HUDEP-2 (cell line): ENCODE data around the gene KIF23.

ENCODE experiments used
- DNase-seq, 76 experiments: peaks; one replicate each; lab custom pipeline; 2025; ENCODE audit not compliant: unreplicated experiment in 76 of 76; lab: John Stamatoyannopoulos, UW

KIF23 gene

DNA sequence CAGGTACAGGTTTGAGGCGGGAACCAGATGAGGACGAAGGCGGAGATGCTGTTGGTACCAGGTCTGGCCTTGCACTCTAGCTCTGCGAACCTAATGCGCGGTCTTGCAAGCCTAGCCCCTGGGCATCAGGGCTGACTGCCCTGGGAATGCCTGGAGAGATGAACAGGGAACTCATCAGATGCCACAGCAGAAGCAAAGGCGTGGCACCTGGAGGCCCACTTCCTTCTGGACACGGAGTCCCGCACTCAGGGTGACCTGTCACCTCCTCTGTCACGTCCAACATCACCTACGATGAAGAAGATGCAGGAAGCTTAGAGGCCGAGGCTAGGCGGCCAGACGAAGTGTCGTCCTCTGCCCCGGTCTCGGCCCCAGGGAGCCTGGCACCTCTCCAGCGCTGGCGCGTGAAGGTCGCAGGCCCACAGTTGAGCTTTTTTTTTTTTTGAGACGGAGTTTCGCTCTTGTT lies 47.9 kb downstream of the KIF23 start:
- DNase-seq = no peak

DNA sequence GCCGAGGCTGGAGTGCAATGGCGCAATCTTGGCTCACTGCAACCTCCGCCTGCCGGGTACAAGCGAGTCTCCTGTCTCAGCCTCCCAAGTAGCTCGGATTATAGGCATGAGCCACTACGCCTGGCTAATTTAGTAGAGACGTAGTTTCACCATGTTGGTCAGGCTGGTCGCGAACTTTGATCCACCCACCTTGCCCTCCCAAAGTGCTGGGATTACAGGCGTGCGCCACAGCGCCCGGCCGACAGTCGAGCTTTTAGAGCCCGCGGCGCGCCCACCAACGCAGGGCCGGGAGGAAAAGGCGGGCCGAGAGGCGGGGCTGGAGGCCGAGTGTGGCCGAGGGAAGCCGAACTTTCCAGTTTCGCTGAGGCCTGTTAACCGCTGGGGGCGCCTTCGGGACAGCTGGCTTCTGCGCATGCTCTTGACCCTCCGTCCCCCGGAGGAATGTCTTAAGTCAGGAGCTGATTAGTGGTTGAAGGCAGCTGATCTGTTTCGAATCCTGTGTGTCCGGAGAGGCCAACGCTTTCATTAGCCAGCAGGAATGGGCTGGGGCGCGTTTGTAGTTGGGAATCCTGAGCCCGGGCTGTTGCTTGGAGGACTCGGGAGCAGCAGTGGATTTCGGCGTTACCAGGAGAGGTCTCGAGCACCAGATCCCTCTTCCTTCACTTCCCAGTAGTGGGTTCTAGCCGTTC lies 48.5 kb downstream of the KIF23 start:
- peak in 75 of 76 experiments; percentile 24 to 96 (median 90) for DNase-seq

- no peak for DNase-seq
Observed at GRCh38 chr15:69463182-69463756, 49.1 kb downstream of the KIF23 start.

GRCh38 chr15:69465253-69465652 lies 51.1 kb downstream of the KIF23 start:
- no peak for DNase-seq

- no peak for DNase-seq
Observed at GRCh38 chr15:69466733-69467132, 52.6 kb downstream of the KIF23 start.

DNA sequence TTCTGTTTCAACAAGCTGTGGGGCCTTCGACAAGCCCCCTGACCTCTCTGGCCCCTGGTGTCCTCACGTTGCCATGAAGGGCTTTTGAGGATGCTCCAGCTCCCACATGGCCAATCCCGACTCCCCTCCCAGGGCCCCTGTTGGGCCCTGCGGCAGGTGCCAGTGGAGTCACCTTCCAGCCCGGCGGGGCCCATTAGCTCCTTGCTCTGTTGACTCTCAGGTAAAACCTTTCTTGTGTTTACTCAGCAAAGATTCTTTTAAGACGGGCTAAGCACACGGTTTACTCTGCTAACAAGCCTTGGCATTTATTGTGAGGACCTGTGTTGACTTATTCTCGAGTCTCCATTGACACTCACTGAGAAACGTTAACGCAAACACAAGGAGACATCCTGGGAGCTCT lies 53.5 kb downstream of the KIF23 start:
- no peak for DNase-seq

- peak in 2 of 76 experiments; percentile 2 to 13 for DNase-seq
Observed at GRCh38 chr15:69468241-69469121, 54.3 kb downstream of the KIF23 start.

DNA sequence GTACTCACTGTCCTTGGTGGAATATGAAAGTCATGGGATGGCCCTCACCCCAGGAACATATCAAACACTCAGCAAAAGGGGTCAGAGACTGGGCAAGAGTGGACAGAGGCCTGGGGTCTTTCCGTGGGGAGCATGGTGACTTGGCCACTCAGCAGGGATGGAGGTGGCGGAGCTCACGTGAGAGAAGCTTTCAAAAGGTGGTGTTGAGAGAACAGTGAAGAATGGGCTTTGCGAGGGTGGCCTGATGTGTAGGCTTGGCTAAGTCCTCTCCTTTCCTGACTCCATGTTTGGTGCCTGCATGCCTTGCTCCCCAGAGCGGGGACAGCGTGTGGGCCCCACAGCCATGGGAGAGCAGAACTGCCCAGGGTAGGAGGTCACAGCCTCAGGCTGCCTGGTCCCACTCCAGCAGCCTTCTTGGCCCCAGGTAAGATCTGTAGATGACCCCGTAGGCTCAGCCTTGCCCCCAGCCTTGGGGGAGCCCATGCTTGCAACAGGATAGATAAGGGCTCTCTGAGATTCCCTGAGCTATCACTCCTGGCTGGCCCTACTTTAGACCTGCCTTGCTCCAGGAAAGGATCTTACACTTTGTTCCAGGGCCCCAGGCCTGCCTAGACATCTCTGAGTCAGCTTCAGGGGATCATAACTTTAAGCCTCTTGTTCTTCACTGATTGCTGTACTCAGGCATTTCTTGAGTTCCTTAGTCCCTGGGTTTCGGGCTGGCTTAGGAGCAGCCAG lies 55.5 kb downstream of the KIF23 start:
- peak in 1 of 76 experiments; percentile 5 for DNase-seq

- no peak for DNase-seq
Observed at GRCh38 chr15:69472046-69472445, 57.9 kb downstream of the KIF23 start.

GRCh38 chr15:69472562-69472961 lies 58.4 kb downstream of the KIF23 start:
- no peak for DNase-seq

- no peak for DNase-seq
Observed at GRCh38 chr15:69474291-69474690, 60.1 kb downstream of the KIF23 start.

DNA sequence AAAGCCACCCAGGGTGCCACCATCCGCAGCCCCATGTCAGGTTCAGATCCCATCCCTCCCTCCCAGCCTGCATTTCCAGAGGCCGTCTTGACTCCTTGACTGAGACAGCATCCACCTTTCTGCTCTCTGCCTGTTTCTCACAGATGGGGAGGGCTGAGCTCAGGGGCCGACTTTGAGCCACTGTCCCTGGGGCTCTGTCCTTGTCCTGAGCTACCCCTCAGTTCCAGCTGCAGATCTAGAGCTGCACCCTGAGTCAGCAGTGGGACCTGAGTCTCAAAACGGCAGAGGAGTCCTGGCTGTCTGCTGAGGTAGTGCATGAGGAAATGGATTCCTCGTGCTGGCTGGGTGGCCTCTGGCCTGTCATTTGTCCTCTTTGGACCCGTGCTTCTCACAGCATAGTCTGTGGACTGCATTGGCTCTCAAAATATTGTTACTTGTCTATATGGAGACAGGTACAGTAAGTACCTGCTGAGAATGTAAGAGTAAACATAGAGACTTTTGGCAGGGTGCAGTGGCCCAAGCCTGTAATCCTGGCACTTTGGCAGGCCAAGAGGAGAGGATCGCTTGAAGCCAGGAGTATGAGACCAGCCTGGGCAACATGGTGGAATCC lies 60.8 kb downstream of the KIF23 start:
- DNase-seq = no peak

- peak in 52 of 76 experiments; percentile 4 to 73 (median 44) for DNase-seq
Observed at GRCh38 chr15:69475769-69476358, 61.7 kb downstream of the KIF23 start.

- DNase-seq = no peak
Observed at GRCh38 chr15:69476704-69477473, 62.7 kb downstream of the KIF23 start.

DNA sequence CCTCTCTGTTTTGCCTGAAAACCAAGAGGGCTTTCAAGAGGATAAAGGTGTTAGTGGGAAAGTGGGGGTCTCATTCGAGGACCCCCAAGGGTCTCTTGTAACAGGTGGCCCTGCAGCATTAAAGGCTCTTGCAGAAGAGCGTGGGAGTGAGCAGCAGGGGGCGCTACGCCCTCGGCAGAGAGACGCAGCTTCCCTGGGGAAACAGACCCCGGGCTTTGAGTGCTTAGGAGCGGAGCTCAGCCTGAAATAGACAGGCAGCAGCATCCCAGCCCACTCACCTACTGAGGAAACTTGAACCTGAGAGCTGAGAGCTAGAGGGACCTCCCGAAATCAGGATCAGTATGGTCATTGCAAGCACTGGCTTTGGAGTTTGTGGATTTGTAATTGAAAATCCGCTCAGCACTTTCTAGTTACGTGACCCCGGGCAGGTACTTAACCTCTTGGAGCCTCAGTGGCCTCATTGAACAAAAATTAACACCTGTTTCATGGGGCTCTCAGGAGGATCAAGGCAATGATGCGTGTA lies 64.2 kb downstream of the KIF23 start:
- DNase-seq = peak in 24 of 76 experiments; percentile 6 to 44 (median 22)

DNA sequence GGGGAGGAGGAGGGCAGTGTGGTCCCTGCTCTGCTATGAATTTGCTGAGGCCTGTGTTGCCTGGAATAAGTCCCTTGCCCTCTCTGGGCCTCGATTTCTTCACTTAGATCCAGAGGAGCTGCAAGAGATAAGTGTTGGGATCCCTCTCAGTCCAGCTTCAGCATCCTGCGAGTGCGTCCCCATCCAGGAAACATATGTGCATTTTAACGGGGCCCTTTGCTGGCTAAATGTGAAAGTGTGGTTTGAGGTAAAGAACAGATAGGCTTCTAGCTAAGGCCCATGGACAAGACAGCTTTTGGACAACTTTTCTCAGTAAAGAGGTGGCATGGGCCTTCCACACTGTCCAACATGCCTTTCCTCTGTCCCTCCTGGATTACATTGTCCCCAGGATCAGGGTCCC lies 64.9 kb downstream of the KIF23 start:
- DNase-seq = no peak

DNA sequence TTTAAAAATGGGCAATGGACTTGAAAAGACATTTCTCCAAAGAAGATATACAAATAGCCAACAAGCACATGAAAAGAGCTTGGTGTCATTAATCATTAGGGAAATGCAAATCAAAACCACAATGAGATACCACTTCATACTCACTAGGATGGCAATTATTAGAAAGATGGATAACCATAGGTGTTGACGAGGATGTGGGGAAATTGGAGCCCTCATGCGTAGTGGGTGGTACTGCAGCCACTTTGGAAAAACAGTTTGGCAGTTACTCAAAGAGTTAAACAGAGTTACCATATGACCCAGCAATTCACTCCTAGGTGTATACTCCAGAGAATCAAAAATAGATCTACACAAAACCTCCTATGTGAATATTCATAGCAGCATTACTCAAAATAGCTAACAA lies 65.8 kb downstream of the KIF23 start:
- DNase-seq = no peak

DNA sequence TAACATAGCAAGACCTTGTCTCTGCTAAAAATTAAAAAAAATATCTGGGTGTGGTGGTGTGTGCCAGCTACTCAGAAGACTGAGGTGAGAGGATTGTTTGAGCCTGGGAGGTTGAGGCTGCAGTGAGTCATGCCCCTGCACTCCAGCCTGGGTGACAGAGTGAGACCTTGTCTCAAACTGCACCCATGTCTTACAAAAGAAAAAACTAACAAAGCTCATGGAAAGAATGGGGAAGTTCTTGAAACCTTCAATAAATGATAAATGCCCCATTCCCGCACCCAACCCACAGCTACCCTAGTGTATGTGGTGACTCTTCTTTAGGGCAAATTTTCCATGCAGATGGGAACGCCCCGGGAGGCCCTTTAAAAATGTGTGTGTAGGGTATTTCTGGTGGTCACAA lies 66.8 kb downstream of the KIF23 start:
- no peak for DNase-seq

- no peak for DNase-seq
Observed at GRCh38 chr15:69482686-69483256, 68.6 kb downstream of the KIF23 start.
